SK-N-SH (cell line): ENCODE measurements around the gene NTM. TPM values are rescaled to one million over a fixed set of nuclear protein-coding genes. Genes with fewer than 3 reads are reported as not detected.

ENCODE experiments used
- CTCF ChIA-PET: fragments of 300-600, 350-600 bp; formaldehyde crosslinking; extraction: SDS; loops from one replicate; lab custom pipeline; 2021; lab: Yijun Ruan, JAX
- POLR2A ChIA-PET: fragments of 350-600 bp; sonication (Branson Sonifier 250); formaldehyde crosslinking; extraction: SDS; loops from one replicate; lab custom pipeline; 2020; ENCODE audit warnings: antibody characterized with exemption, inconsistent platforms; lab: Yijun Ruan, JAX
- DNase-seq: peaks from one replicate; pipeline ENCODE4 v3.0.0; 2012
- H2AFZ ChIP-seq: fragments of 200-600 bp; sonication (generic); 2 replicates; pipeline ENCODE4 v1.8.1; 2016; ENCODE audit warnings: antibody characterized with exemption, mild to moderate bottlenecking, low read depth
- H3F3A ChIP-seq: fragments of 200-600 bp; sonication (generic); replicated peaks from 2 replicates; pipeline ENCODE3; 2016; ENCODE audit warnings: antibody characterized with exemption, mild to moderate bottlenecking; ENCODE audit not compliant: insufficient read depth
- H3K27ac ChIP-seq, 2 experiments: fragments of 200-500 bp in 1 of 2; fragments of 200-600 bp in 1 of 2; sonication (Bioruptor generic) in 1 of 2; sonication (generic), shearing (Covaris generic) in 1 of 2; 2 replicates each; pipeline versions ENCODE4 v1.5.1 to v1.6.1; 2014 to 2016; ENCODE audit warnings: low read depth in 2 of 2, inconsistent platforms in 1 of 2, low read length in 1 of 2, mild to moderate bottlenecking in 1 of 2, mixed read lengths in 1 of 2
- H3K27me3 ChIP-seq: fragments of 200-600 bp; sonication (generic), shearing (Covaris generic); 2 replicates; pipeline ENCODE4 v1.6.1; 2016; ENCODE audit warnings: mixed run types; ENCODE audit not compliant: insufficient read depth
- H3K36me3 ChIP-seq, 2 experiments: fragments of 200-500 bp in 1 of 2; fragments of 200-600 bp in 1 of 2; sonication (Bioruptor generic) in 1 of 2; sonication (generic) in 1 of 2; replicated peaks in 1 of 2; 2 replicates each; pipeline versions ENCODE3 to v1.5.1; 2014 to 2016; ENCODE audit warnings: low read length in 1 of 2, mild to moderate bottlenecking in 1 of 2; ENCODE audit not compliant: insufficient read depth in 2 of 2, control insufficient read depth in 1 of 2
- H3K4me1 ChIP-seq, 2 experiments: fragments of 200-500 bp in 1 of 2; fragments of 200-600 bp in 1 of 2; sonication (Bioruptor generic) in 1 of 2; sonication (generic), shearing (Covaris generic) in 1 of 2; 2 replicates each; pipeline versions ENCODE4 v1.5.1 to v1.6.1; 2014 to 2016; ENCODE audit warnings: low read depth in 1 of 2, low read length in 1 of 2, mixed run types in 1 of 2; ENCODE audit not compliant: insufficient read depth in 2 of 2, control insufficient read depth in 1 of 2
- H3K4me2 ChIP-seq: fragments of 200-600 bp; sonication (generic), shearing (Covaris generic); 2 replicates; pipeline ENCODE4 v1.6.1; 2017; ENCODE audit warnings: mixed run types
- H3K4me3 ChIP-seq, 2 experiments: fragments of 200-500 bp in 1 of 2; fragments of 200-600 bp in 1 of 2; sonication (Bioruptor generic) in 1 of 2; sonication (generic), shearing (Covaris generic) in 1 of 2; 2 replicates each; pipeline versions ENCODE4 v1.5.1 to v1.8.1; 2014 to 2016; ENCODE audit warnings: low read depth in 2 of 2, inconsistent platforms in 1 of 2, low read length in 1 of 2, mild to moderate bottlenecking in 1 of 2, mixed read lengths in 1 of 2, moderate library complexity in 1 of 2
- H3K79me2 ChIP-seq: fragments of 200-600 bp; sonication (generic); 2 replicates; pipeline ENCODE4 v1.8.1; 2017; ENCODE audit warnings: mild to moderate bottlenecking; ENCODE audit not compliant: insufficient read depth
- H3K9ac ChIP-seq: fragments of 200-600 bp; sonication (generic); 2 replicates; pipeline ENCODE4 v1.6.1; 2017; ENCODE audit warnings: mixed run types
- H3K9me2 ChIP-seq: fragments of 200-600 bp; sonication (generic); 2 replicates; pipeline ENCODE4 v1.6.1; 2017; ENCODE audit warnings: mixed run types
- H3K9me3 ChIP-seq: fragments of 200-600 bp; sonication (generic); 2 replicates; pipeline ENCODE4 v1.6.1; 2017; ENCODE audit warnings: mixed run types, mild to moderate bottlenecking, moderate library complexity
- H4K20me1 ChIP-seq: fragments of 200-600 bp; sonication (generic); 2 replicates; pipeline ENCODE4 v1.6.1; 2017; ENCODE audit warnings: mild to moderate bottlenecking, mixed run types; ENCODE audit not compliant: insufficient read depth
- FOSL2 ChIP-seq: IDR thresholded peaks from 2 replicates; pipeline ENCODE4 v1.4.0; 2012; ENCODE audit warnings: low read depth, mild to moderate bottlenecking, moderate library complexity, borderline replicate concordance
- GABPA ChIP-seq: IDR thresholded peaks from 2 replicates; pipeline ENCODE4 v1.4.0; 2012; ENCODE audit warnings: low read depth, mild to moderate bottlenecking
- MEF2A ChIP-seq: IDR thresholded peaks from 2 replicates; pipeline ENCODE4 v1.4.0; 2012; ENCODE audit warnings: low read depth, borderline replicate concordance
- MXI1 ChIP-seq: IDR thresholded peaks from 2 replicates; pipeline ENCODE4 v1.6.1; 2012; ENCODE audit warnings: mild to moderate bottlenecking, low read depth, low read length, improper control_type of control experiment
- POLR2AphosphoS5 ChIP-seq: IDR thresholded peaks from 2 replicates; pipeline ENCODE4 v1.6.1; 2012; ENCODE audit warnings: low read depth, low read length
- RAD21 ChIP-seq: IDR thresholded peaks from 2 replicates; pipeline ENCODE4 v1.6.1; 2012; ENCODE audit warnings: mild to moderate bottlenecking, low read length
- RXRA ChIP-seq: IDR thresholded peaks from 2 replicates; pipeline ENCODE4 v1.4.0; 2012; ENCODE audit warnings: low read depth, mild to moderate bottlenecking, borderline replicate concordance
- SMC3 ChIP-seq: IDR thresholded peaks from 2 replicates; pipeline ENCODE4 v1.6.1; 2012; ENCODE audit warnings: low read depth, low read length, improper control_type of control experiment
- TAF1 ChIP-seq: IDR thresholded peaks from 2 replicates; pipeline ENCODE4 v1.6.1; 2012; ENCODE audit warnings: low read depth, mild to moderate bottlenecking, low read length, moderate library complexity, borderline replicate concordance
- TCF12 ChIP-seq: IDR thresholded peaks from 2 replicates; pipeline ENCODE4 v1.4.0; 2012
- polyA plus RNA-seq, 3 experiments: library from polyadenylated mRNA; depleted of rRNA; stranded (reverse); fragments of >200 nt; gene quantifications; 2 replicates each; pipeline ENCODE4 v1.2.3, GENCODE V29; 2012
- TF ChIP-seq, protein P1 (sequence below): IDR thresholded peaks from 2 replicates; pipeline ENCODE4; 2012
- TF ChIP-seq, protein P2 (sequence below): fragments of 200-600 bp; sonication (generic); IDR thresholded peaks from 2 replicates; pipeline ENCODE4 v1.6.1; 2017; ENCODE audit warnings: antibody characterized with exemption, mild to moderate bottlenecking, moderate library complexity
- TF ChIP-seq, protein P3 (sequence below): IDR thresholded peaks from 2 replicates; pipeline ENCODE4 v1.4.0; 2012; ENCODE audit warnings: low read depth, borderline replicate concordance
- TF ChIP-seq, protein P4 (sequence below): fragments of 150-350 bp; IDR thresholded peaks from 2 replicates; pipeline ENCODE4 v1.6.1; 2016; ENCODE audit warnings: mild to moderate bottlenecking, low read depth, low read length
- TF ChIP-seq, protein P5 (sequence below): IDR thresholded peaks from 2 replicates; pipeline ENCODE4 v1.4.0; 2012; ENCODE audit warnings: low read depth
- TF ChIP-seq, protein P6 (sequence below): IDR thresholded peaks from 2 replicates; pipeline ENCODE4 v1.4.0; 2012; ENCODE audit warnings: low read depth, borderline replicate concordance
- TF ChIP-seq, protein P7 (sequence below): IDR thresholded peaks from 2 replicates; pipeline ENCODE4 v1.6.1; 2012; ENCODE audit warnings: mild to moderate bottlenecking, low read depth, low read length, moderate library complexity

NTM gene
- polyA plus RNA-seq, 1 of the 3 experiments (the other 2 are of a cell fraction): 20.0 TPM

DNA sequence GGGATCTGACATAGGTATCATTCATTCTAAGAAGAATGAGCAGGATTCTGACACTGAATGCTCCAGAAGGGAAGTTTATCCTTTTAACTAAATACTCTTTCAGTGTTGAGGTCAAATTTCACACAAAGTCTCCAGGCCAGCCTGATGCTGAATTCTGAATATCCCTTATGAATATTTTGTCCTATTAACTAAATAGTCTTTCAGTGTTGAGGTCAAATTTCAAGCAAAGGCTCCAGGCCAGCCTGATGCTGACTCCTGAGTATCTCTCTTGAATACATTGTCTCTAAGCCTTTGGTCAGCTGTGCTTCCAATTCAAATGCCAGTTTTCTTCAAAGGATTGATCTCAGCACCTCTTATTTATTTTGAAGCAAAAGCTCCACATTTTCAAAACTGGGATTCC lies 676.8 kb downstream of the NTM start:
- peaks cover 3 to 40% of the 10 kb centered on the region in 2 experiments; a peak in 3 of 4 replicates for H3K4me1 ChIP-seq
- no peaks in the 10 kb centered on the region; the same call in 1 of the 2 replicates for H3K79me2 ChIP-seq
- H3K27ac ChIP-seq: peak overlapping the region in 1 of 2 experiments; percentile 10; a peak in 1 of 4 replicates
- H3K27me3 ChIP-seq: no peaks in the 10 kb centered on the region
- TF ChIP-seq, protein P1, sequence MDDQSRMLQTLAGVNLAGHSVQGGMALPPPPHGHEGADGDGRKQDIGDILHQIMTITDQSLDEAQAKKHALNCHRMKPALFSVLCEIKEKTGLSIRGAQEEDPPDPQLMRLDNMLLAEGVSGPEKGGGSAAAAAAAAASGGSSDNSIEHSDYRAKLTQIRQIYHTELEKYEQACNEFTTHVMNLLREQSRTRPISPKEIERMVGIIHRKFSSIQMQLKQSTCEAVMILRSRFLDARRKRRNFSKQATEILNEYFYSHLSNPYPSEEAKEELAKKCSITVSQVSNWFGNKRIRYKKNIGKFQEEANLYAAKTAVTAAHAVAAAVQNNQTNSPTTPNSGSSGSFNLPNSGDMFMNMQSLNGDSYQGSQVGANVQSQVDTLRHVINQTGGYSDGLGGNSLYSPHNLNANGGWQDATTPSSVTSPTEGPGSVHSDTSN: no peak
- TF ChIP-seq, protein P2, sequence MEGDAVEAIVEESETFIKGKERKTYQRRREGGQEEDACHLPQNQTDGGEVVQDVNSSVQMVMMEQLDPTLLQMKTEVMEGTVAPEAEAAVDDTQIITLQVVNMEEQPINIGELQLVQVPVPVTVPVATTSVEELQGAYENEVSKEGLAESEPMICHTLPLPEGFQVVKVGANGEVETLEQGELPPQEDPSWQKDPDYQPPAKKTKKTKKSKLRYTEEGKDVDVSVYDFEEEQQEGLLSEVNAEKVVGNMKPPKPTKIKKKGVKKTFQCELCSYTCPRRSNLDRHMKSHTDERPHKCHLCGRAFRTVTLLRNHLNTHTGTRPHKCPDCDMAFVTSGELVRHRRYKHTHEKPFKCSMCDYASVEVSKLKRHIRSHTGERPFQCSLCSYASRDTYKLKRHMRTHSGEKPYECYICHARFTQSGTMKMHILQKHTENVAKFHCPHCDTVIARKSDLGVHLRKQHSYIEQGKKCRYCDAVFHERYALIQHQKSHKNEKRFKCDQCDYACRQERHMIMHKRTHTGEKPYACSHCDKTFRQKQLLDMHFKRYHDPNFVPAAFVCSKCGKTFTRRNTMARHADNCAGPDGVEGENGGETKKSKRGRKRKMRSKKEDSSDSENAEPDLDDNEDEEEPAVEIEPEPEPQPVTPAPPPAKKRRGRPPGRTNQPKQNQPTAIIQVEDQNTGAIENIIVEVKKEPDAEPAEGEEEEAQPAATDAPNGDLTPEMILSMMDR: no peak
- TF ChIP-seq MXI1 (no peak), POLR2AphosphoS5 (no peak), GABPA (no peak), TCF12 (no peak), RAD21 (no peak), FOSL2 (no peak), SMC3 (no peak), MEF2A (no peak), TAF1 (no peak), RXRA (no peak)
- TF ChIP-seq, protein P3, sequence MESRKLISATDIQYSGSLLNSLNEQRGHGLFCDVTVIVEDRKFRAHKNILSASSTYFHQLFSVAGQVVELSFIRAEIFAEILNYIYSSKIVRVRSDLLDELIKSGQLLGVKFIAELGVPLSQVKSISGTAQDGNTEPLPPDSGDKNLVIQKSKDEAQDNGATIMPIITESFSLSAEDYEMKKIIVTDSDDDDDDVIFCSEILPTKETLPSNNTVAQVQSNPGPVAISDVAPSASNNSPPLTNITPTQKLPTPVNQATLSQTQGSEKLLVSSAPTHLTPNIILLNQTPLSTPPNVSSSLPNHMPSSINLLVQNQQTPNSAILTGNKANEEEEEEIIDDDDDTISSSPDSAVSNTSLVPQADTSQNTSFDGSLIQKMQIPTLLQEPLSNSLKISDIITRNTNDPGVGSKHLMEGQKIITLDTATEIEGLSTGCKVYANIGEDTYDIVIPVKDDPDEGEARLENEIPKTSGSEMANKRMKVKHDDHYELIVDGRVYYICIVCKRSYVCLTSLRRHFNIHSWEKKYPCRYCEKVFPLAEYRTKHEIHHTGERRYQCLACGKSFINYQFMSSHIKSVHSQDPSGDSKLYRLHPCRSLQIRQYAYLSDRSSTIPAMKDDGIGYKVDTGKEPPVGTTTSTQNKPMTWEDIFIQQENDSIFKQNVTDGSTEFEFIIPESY: no peak
- TF ChIP-seq, protein P4, sequence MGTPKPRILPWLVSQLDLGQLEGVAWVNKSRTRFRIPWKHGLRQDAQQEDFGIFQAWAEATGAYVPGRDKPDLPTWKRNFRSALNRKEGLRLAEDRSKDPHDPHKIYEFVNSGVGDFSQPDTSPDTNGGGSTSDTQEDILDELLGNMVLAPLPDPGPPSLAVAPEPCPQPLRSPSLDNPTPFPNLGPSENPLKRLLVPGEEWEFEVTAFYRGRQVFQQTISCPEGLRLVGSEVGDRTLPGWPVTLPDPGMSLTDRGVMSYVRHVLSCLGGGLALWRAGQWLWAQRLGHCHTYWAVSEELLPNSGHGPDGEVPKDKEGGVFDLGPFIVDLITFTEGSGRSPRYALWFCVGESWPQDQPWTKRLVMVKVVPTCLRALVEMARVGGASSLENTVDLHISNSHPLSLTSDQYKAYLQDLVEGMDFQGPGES: no peak
- TF ChIP-seq, protein P5, sequence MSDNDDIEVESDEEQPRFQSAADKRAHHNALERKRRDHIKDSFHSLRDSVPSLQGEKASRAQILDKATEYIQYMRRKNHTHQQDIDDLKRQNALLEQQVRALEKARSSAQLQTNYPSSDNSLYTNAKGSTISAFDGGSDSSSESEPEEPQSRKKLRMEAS: no peak
- TF ChIP-seq, protein P6, sequence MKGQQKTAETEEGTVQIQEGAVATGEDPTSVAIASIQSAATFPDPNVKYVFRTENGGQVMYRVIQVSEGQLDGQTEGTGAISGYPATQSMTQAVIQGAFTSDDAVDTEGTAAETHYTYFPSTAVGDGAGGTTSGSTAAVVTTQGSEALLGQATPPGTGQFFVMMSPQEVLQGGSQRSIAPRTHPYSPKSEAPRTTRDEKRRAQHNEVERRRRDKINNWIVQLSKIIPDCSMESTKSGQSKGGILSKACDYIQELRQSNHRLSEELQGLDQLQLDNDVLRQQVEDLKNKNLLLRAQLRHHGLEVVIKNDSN: no peak
- TF ChIP-seq, protein P7, sequence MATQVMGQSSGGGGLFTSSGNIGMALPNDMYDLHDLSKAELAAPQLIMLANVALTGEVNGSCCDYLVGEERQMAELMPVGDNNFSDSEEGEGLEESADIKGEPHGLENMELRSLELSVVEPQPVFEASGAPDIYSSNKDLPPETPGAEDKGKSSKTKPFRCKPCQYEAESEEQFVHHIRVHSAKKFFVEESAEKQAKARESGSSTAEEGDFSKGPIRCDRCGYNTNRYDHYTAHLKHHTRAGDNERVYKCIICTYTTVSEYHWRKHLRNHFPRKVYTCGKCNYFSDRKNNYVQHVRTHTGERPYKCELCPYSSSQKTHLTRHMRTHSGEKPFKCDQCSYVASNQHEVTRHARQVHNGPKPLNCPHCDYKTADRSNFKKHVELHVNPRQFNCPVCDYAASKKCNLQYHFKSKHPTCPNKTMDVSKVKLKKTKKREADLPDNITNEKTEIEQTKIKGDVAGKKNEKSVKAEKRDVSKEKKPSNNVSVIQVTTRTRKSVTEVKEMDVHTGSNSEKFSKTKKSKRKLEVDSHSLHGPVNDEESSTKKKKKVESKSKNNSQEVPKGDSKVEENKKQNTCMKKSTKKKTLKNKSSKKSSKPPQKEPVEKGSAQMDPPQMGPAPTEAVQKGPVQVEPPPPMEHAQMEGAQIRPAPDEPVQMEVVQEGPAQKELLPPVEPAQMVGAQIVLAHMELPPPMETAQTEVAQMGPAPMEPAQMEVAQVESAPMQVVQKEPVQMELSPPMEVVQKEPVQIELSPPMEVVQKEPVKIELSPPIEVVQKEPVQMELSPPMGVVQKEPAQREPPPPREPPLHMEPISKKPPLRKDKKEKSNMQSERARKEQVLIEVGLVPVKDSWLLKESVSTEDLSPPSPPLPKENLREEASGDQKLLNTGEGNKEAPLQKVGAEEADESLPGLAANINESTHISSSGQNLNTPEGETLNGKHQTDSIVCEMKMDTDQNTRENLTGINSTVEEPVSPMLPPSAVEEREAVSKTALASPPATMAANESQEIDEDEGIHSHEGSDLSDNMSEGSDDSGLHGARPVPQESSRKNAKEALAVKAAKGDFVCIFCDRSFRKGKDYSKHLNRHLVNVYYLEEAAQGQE: no peak
- H2AFZ ChIP-seq: no peak overlapping the region
- no peak overlapping the region for H3K4me2 ChIP-seq
- H3K9me3 ChIP-seq: no peaks in the 10 kb centered on the region
- DNase-seq: no peak
- H4K20me1 ChIP-seq: no peaks in the 10 kb centered on the region
- no peaks in the 10 kb centered on the region for H3K9me2 ChIP-seq
- CTCF ChIA-PET: no interaction called here
- POLR2A ChIA-PET: no interaction called here
- H3K36me3 ChIP-seq: no peaks in the 10 kb centered on the region
- no peaks in the 10 kb centered on the region for H3F3A ChIP-seq
- no peak overlapping the region for H3K9ac ChIP-seq
- H3K4me3 ChIP-seq: no peak overlapping the region
